ENCODE data around the gene CCDC32. TPM values are rescaled to one million over a fixed set of nuclear protein-coding genes. Genes with fewer than 3 reads are reported as not detected.

The CCDC32 gene
- total RNA-seq, 1 experiment from 2014 or later = 8.9 TPM

DNA sequence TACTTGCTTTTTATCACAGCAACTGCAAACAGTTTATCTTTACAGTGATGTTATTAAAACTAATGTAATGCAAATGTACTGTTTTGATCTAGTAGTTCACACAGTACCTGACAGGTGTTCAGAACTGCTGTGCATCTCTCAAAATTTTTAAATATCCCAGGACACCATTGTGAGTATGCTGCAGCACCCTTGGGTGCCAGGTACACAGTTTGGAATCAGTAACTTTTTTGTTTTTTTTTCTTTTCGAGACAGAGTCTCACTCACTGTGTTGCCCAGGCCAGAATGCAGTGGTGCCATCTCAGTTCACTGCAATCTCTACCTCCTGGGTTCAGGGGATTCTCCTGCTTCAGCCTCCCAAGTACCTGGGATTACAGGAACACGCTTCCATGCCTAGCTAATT lies 32.2 kb upstream of the CCDC32 start:
- no peak overlapping the region for H3T11ph ChIP-seq (ENCODE audit: low read length)
- no peak overlapping the region for H3K27ac Mint-ChIP-seq
- H2BK5ac ChIP-seq (ENCODE audit: insufficient read length, low read length) = no peak overlapping the region
- H2BK15ac ChIP-seq (ENCODE audit: low read depth, low read length) = no peak overlapping the region
- H3K56ac ChIP-seq (ENCODE audit: insufficient read length, low read depth, low read length) = no peak overlapping the region
- no peak overlapping the region for H3K4me3 Mint-ChIP-seq
- no peaks in the 10 kb centered on the region; the same call in 1 of the 2 replicates for H3K79me2 ChIP-seq (ENCODE audit: insufficient read depth, low read length)
- TF ChIP-seq, protein P1, sequence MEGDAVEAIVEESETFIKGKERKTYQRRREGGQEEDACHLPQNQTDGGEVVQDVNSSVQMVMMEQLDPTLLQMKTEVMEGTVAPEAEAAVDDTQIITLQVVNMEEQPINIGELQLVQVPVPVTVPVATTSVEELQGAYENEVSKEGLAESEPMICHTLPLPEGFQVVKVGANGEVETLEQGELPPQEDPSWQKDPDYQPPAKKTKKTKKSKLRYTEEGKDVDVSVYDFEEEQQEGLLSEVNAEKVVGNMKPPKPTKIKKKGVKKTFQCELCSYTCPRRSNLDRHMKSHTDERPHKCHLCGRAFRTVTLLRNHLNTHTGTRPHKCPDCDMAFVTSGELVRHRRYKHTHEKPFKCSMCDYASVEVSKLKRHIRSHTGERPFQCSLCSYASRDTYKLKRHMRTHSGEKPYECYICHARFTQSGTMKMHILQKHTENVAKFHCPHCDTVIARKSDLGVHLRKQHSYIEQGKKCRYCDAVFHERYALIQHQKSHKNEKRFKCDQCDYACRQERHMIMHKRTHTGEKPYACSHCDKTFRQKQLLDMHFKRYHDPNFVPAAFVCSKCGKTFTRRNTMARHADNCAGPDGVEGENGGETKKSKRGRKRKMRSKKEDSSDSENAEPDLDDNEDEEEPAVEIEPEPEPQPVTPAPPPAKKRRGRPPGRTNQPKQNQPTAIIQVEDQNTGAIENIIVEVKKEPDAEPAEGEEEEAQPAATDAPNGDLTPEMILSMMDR (conservative IDR thresholded peaks at IDR 0.05) = no peak
- no peak for DNase-seq
- H3K27me3 Mint-ChIP-seq (ENCODE audit: low read depth) = peaks cover 2% of the 10 kb centered on the region
- no peak overlapping the region for H3K9ac ChIP-seq (ENCODE audit: extremely low read depth, insufficient read length, low read length)
- no peak overlapping the region for H4K5ac ChIP-seq (ENCODE audit: insufficient read length, low read depth, low read length)
- no peaks in the 10 kb centered on the region; a peak in 1 of 7 replicates for H3K36me3 Mint-ChIP-seq (ENCODE audit: insufficient read depth in 1 of 3, low read depth in 3 of 3)
- H2AK5ac ChIP-seq (ENCODE audit: insufficient read length, low read length) = no peak overlapping the region
- peaks cover 2% of the 10 kb centered on the region for H3K79me1 ChIP-seq (ENCODE audit: insufficient read depth, low read depth, low read length, poor library complexity, severe bottlenecking)
- H3K4me1 Mint-ChIP-seq = peaks cover 10 to 12% of the 10 kb centered on the region in 2 experiments
- no peak overlapping the region for H3K23ac ChIP-seq (ENCODE audit: insufficient read length, low read depth, low read length)
- peaks cover 3 to 4% of the 10 kb centered on the region in 2 experiments; a peak in 3 of 5 replicates for H3K9me3 Mint-ChIP-seq
- no peak overlapping the region for H3K14ac ChIP-seq (ENCODE audit: insufficient read depth, low read length)
- H2BK120ac ChIP-seq (ENCODE audit: low read depth, low read length, poor library complexity, severe bottlenecking) = no peak overlapping the region
- no peaks in the 10 kb centered on the region; the same call in 1 of the 2 replicates for H3K4me1 ChIP-seq (ENCODE audit: insufficient read depth, low read length)
- H2BK20ac ChIP-seq (ENCODE audit: low read depth, low read length, poor library complexity, severe bottlenecking) = no peak overlapping the region
- H4K8ac ChIP-seq (replicated peaks; ENCODE audit: insufficient read length, low read depth, low read length) = no peak overlapping the region
- no peak overlapping the region for H3K18ac ChIP-seq (ENCODE audit: insufficient read length, low read depth, low read length)
- H2BK12ac ChIP-seq (ENCODE audit: insufficient read length, low read depth, low read length) = no peak overlapping the region
- H4K20me1 ChIP-seq (ENCODE audit: control insufficient read depth, insufficient read depth, insufficient read length) = no peaks in the 10 kb centered on the region
- H3K9me3 ChIP-seq (ENCODE audit: control insufficient read depth, low read depth, low read length) = no peaks in the 10 kb centered on the region
- WGBS (ENCODE audit: extremely low coverage, insufficient read length, low lambda C conversion rate) = no CpG with 5 or more reads among the region's 2 CpGs
- no peak overlapping the region for H3K27ac ChIP-seq (ENCODE audit: insufficient read length, low read depth, low read length)
- no peak overlapping the region for H2AFZ ChIP-seq (ENCODE audit: low read length)
- H3K4ac ChIP-seq (ENCODE audit: low read depth, low read length) = no peak overlapping the region
- H3K4me2 ChIP-seq (ENCODE audit: insufficient read depth, insufficient read length, low read length) = no peak overlapping the region
- no peak overlapping the region for H4K91ac ChIP-seq (ENCODE audit: insufficient read length, low read depth, low read length)
- peaks cover 3% of the 10 kb centered on the region for H3K23me2 ChIP-seq (ENCODE audit: insufficient read length, low read depth, low read length, poor library complexity, severe bottlenecking)
- no peaks in the 10 kb centered on the region for H3K27me3 ChIP-seq (ENCODE audit: insufficient read depth, low read length)

All from H9 (cell line).